WERI-Rb-1 (cell line): ENCODE measurements around the gene LAMA5.

Experiments used
- DNase-seq: peaks from one replicate; pipeline ENCODE4 v3.0.0-alpha.2; 2020
- H3K27ac ChIP-seq: fragments of 250-450 bp; sonication (Bioruptor Pico); 2 replicates; pipeline ENCODE4 v1.5.1; 2020; ENCODE audit warnings: mild to moderate bottlenecking, moderate library complexity
- H3K27me3 ChIP-seq: fragments of 250-450 bp; sonication (Bioruptor Pico); 2 replicates; pipeline ENCODE4 v1.5.1; 2021; ENCODE audit warnings: mild to moderate bottlenecking, low read depth, moderate library complexity; ENCODE audit not compliant: insufficient read depth, severe bottlenecking
- H3K36me3 ChIP-seq: fragments of 250-450 bp; sonication (Bioruptor Pico); 2 replicates; pipeline ENCODE4 v1.5.1; 2020; ENCODE audit warnings: mild to moderate bottlenecking, moderate library complexity
- H3K4me3 ChIP-seq: 2 replicates; pipeline ENCODE4 v1.5.1; 2011; ENCODE audit warnings: low read depth, mild to moderate bottlenecking, control low read depth, low read length
- H3K9me3 ChIP-seq: fragments of 250-450 bp; sonication (Bioruptor Pico); 2 replicates; pipeline ENCODE4 v1.5.1; 2021; ENCODE audit warnings: mild to moderate bottlenecking, moderate library complexity; ENCODE audit not compliant: severe bottlenecking
- TF ChIP-seq, protein P1 (sequence below): IDR thresholded peaks from 2 replicates; pipeline ENCODE4 v1.5.1; 2011; ENCODE audit warnings: low read depth, mild to moderate bottlenecking, control low read depth, inconsistent platforms, low read length

LAMA5 gene

DNA sequence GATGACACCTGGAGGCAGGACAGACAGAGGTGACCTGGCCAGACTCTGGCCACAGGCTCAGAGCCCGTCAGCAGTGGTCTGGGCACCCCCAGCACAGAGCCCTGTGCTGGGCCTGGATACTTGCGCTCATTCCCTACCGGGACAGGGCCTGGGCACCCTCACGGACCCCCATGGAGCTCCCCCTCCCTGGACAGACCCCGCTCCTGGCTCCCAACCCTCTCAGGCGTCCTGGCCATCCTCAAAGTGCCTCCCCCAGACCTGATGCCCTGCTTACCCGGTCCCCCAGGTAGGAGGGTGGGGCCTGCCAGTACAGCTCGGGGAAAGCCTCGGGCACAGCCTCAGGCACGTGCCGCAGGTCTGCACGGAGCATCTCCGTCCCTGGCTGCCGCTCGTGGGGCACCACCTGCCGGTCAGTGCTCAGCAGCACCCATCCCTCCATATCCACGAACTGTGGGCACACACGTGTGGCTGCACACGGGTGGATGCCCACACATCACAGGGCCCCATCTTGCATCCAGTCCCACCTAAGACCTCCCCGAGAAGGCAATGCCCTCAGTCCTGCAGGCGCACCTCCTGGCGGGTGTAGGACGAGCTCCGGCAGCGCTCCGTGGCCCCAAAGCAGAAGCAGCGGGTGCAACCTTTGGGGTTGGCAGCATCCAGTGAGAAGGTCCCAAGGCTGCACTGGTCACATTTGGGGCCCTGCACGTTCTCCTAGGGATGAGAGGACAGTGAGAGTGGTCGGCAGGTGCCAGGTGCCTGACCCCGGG is 40.0 kb downstream of the LAMA5 start:
- no peaks in the 10 kb centered on the region for H3K27me3 ChIP-seq
- H3K9me3 ChIP-seq = no peaks in the 10 kb centered on the region
- no peak overlapping the region for H3K4me3 ChIP-seq
- no peak overlapping the region for H3K27ac ChIP-seq
- DNase-seq = no peak
- peaks cover 82% of the 10 kb centered on the region for H3K36me3 ChIP-seq
- TF ChIP-seq, protein P1, sequence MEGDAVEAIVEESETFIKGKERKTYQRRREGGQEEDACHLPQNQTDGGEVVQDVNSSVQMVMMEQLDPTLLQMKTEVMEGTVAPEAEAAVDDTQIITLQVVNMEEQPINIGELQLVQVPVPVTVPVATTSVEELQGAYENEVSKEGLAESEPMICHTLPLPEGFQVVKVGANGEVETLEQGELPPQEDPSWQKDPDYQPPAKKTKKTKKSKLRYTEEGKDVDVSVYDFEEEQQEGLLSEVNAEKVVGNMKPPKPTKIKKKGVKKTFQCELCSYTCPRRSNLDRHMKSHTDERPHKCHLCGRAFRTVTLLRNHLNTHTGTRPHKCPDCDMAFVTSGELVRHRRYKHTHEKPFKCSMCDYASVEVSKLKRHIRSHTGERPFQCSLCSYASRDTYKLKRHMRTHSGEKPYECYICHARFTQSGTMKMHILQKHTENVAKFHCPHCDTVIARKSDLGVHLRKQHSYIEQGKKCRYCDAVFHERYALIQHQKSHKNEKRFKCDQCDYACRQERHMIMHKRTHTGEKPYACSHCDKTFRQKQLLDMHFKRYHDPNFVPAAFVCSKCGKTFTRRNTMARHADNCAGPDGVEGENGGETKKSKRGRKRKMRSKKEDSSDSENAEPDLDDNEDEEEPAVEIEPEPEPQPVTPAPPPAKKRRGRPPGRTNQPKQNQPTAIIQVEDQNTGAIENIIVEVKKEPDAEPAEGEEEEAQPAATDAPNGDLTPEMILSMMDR = no peak

DNA sequence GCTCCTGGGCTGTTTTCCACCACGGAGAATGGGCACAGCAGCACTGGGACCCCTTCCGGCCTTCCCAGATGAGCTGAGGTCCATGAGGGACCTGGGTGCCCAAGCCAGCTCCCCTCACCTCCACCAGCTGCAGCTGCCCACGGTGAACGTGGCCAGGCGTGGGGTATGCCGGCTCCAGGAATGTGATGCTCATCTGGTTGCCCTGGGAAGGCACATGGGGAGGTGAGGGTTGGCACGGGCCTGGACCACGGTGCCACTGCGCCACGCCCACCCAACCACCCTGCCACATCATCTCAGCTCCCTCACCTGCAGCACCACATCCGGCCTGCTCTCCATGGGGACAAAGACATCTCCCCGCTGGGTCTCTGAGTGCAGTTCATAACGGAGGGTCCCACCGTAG is 40.6 kb downstream of the LAMA5 start:
- Histone ChIP-seq H3K27me3 (no peaks in the 10 kb centered on the region), H3K36me3 (peaks cover 81% of the 10 kb centered on the region), H3K4me3 (no peak overlapping the region), H3K27ac (no peak overlapping the region), H3K9me3 (no peaks in the 10 kb centered on the region)
- TF ChIP-seq, protein P1 = no peak
- no peak for DNase-seq

DNA sequence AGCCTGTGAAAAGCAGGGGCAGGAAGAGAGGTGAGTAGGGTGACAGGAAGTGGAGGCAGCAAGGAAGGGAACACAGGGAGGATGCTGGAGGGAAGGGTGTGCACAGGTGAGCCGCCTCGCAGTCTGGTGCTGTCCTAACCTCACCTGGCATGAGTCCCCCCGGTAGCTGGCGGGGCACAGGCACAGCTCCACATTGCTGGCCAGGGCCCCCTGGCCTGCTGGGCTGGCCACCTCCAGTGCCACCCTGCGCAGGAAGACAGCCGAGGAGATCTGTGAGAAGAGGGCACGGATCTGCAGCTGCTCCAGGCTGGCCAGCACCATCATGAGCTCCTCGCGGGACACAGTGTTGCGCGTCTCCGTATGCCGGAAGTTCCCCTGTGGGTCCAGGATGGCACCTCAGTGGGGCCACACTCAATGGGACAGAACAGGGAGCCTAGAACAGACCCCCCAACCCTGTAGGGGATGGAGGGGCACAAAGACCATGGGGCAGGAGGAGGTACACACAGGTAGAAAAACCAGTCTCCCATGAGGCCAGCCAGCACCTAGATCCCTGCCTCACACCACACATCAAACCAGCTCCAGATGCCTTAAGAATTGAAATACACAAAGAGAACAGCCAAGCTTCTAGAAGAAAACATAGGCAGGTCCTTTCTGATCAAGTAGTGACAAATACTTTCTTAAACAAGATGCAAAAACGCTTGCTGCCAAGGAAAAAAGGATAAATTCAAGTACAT is 41.8 kb downstream of the LAMA5 start:
- no peak overlapping the region for H3K4me3 ChIP-seq
- TF ChIP-seq, protein P1 = no peak
- H3K36me3 ChIP-seq = peaks cover 78% of the 10 kb centered on the region
- H3K27me3 ChIP-seq = no peaks in the 10 kb centered on the region
- no peak overlapping the region for H3K27ac ChIP-seq
- no peak for DNase-seq
- H3K9me3 ChIP-seq = no peaks in the 10 kb centered on the region

DNA sequence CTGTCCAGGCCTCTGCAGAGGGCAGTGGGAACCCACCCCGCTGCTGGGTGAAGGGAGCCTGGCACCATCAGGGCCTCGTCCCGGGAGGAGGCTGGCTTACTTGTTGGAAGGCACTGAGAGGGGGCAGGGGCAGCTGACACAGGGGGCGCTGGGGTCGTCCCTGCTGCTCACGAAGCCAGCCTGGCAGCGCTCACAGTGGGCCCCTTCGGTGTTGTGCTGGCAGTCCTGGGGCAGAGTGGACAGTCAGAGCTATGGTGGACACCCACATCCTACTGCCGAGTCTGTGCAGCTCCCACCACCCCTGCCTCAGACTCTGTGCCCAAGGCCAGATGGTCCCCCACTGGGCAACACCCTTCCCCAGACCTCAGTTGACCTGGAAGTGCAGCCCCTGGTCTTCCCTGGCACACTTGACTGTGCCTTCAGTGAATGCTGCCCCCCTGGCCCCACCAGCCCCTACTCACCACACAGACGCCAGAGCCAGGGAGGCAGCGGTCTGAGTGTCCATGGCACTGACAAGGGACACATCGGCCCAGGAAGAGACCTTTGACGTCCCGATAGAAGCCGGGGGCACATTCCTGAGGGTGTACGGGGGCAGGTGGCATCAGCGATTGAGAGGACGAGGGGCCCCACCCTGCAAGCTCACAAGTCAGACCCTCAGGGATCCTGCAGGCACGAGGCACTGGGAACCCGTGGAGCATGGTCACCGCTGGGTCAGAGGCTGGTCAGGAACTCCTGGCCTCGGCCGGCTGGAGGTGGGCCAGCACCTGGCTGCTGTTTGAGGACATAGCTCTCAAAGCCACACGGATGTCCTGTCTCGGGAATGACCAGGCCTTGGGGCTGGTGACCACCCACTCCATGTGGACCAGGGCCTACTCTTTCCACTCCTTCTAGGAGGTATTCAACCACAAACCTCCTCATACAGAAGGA is 42.9 kb downstream of the LAMA5 start:
- Histone ChIP-seq H3K27me3 (no peaks in the 10 kb centered on the region), H3K9me3 (no peaks in the 10 kb centered on the region), H3K4me3 (no peak overlapping the region), H3K36me3 (peaks cover 79% of the 10 kb centered on the region), H3K27ac (no peak overlapping the region)
- no peak for DNase-seq
- TF ChIP-seq, protein P1 = no peak

DNA sequence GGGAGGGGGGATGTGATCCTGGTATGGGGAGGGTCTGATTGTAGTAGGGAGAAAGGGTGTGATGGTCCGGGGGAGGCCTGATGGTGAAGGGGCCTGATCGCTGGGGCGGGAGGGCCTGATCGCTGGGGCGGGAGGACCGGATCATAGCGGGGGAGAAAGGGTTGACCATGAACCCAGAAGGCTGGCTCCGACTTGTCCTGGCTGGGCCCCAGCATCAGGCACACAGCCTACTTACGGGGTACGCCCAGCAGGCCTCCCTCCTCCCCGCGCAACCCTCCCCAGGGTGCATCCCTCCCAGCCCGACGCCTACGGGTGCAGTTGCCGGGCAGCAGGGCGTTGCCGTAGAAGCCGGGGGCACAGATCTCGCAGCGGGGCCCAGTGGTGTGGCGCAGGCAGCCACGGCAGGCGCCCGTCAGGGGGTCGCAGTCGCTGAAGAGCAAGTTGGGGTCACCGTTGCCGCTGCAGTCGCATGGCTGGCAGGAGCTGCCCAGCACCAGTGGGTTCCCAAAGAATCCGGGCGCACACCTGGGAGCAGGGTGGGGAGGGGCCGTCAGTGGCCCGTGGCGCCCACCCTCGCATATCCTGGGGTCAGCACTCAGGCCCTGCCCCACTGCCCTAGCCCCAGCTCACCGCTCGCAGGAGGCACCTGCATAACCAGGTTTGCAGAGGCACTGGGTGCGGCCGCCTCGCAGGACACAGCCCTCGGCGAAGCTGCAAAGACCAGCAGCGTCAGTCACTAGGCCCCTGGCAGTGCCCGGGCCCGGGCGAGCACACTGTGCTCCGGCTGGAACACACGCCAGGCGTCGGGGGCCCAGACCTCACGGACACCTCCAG is 43.7 kb downstream of the LAMA5 start:
- H3K27ac ChIP-seq = no peak overlapping the region
- TF ChIP-seq, protein P1 = no peak
- H3K36me3 ChIP-seq = peaks cover 80% of the 10 kb centered on the region
- DNase-seq = no peak
- no peaks in the 10 kb centered on the region for H3K9me3 ChIP-seq
- H3K27me3 ChIP-seq = no peaks in the 10 kb centered on the region
- no peak overlapping the region for H3K4me3 ChIP-seq
